HG03571 (cell line): ENCODE results near the gene RPS25.
A peak's percentile ranks its signal among the peaks of the same experiment; 100 is the strongest.
"Not testable (repeated sequence)": the region's sequence is repeated elsewhere in the genome, so short reads cannot be mapped to it uniquely, and the experiment has no call there.

Experiments used
- ATAC-seq: cut with Tn5 transposase; IDR thresholded peaks from one replicate; pipeline ENCODE4 v1.9.1; 2021; ENCODE audit not compliant: unreplicated experiment

The RPS25 gene

DNA sequence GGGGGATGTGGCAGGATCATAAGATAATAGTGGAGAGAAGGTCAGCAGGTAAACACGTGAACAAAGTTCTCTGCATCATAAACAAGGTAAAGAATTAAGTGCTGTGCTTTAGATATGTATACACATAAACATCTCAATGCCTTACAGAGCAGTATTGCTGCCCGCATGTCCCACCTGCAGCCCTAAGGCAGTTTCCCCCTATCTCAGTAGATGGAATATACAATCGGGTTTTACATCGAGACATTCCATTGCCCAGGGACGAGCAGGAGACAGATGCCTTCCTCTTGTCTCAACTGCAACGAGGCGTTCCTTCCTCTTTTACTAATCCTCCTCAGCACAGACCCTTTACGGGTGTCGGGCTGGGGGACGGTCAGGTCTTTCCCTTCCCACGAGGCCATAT is 21.3 kb upstream of the RPS25 start:
- not testable (repeated sequence) for ATAC-seq

DNA sequence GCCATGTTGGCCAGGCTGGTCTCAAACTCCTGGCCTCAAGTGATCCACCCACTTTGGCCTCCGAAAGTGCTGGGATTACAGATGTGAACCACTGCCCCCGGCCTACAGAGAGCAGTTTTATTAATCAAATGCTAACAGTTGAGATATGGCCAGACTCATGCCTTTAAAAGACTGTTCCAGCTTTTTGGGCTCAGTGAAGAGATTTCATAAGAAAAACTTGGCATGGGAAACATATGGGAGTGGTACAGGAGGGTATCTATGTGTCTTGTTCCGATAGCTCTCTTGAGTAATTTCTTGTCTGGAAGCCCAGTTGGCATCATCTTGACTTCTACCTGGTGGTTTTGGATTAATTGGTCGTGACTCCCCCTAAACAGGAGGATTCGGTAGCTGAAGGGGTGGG is 20.7 kb upstream of the RPS25 start:
- no peak for ATAC-seq

DNA sequence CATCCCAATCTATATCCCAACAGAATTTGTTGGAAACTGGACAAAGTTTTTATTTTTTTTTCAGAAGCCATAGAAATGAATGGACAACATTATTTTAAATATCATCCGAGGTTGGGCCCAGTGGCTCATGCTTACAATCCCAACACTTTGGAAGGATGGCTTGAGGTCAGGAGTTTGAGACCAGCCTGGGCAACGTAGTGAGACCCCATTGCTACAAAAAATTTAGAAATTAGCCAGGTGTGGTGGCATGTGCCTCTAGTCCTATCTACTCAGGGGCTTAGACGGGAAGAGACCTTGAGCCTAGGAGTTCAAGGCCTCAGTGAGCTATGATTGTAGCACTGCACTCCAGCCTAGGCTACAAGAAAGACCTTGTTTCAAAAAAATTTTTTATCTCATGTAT is 16.7 kb upstream of the RPS25 start:
- no peak for ATAC-seq

DNA sequence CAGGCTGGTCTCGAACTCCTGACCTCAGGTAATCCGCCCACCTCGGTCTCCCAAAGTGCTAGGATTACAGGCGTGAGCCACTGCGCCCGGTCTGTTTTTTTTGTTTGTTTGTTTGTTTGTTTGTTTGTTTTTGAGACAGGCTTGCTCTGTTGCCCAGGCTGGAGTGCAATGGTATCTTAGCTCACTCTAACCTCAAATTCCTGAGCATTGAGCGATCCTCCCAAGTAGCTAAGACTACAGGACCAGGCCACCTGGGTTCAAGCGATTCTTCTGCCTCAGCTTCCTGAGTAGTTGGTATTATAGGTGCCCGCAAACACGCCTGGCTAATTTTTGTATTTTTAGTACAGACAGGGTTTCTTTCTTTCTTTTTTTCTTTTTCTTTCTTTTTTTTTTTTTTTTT is 15.3 kb upstream of the RPS25 start:
- ATAC-seq = not testable (repeated sequence)

DNA sequence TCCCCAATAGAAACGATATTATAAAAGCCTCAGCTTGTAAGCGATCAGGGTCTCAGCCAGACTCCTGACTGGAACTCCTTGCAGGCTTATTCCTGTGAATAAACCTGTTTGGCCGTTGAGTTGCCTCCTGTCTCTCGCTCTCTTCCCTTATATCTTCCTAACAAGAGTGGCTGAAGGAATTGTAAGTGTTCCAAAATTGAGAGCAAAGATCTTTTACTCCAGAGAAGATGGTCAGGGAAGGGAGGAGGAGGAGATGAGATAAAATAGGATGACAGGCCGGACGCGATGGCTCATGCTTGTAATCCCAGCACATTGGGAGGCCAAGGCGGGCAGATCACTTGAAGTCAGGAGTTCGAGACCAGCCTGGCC is 13.8 kb upstream of the RPS25 start:
- no peak for ATAC-seq

DNA sequence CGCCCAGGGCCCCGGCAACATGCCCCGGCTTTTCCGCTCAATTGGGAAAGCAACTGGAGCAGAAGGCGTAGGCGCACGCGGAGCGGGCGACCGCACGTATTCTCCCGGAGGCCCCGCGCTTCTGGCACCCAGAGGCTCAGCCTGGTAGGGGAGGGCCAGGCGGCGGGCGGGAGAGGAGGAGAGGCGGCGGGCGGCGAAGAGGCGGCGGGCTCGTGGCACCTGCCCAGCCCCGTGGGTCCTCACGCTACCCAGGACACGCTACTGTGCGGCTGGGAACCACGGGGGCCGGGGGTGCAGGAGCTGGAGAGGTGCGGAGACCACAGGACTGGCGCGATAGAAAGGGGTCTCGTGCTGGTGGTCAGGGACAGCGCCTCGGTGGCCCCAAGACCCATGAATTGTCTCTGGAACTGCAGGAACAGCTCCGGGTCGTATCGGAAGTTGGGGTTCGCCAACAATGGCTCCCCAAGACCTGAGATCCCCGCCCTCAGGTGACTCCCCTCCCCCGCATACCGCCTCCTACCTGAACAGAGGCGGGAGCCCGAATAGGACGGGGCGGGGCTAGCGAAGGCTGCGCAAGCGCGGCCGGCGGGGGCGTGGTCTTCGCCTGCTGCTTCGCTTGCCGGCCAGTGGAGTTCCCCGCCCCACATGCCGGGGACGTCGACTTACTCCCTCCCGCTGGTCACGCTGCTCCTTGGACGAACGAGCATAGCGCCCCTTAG is 12.3 kb upstream of the RPS25 start, which contains the start of gene SLC37A4:
SLC37A4 (minus strand) TSS at position 549 of the 719 bp plus-strand sequence.
- peak; percentile 85 for ATAC-seq

DNA sequence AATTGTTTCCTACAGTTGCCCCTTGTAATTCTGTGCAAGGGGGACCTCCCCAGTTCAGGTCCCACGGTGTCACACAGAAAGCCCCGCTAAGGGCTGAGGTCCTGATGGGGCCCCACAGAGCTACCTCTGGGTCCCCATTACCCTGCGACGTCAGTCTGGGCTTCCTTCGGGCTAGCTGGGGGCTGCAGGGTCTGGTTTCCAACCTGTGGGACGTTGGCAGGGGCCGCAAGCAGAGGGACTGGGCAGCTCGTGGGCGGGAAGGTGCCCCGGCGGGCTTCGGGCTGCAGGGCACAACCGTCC is 11.8 kb upstream of the RPS25 start:
- no peak for ATAC-seq

DNA sequence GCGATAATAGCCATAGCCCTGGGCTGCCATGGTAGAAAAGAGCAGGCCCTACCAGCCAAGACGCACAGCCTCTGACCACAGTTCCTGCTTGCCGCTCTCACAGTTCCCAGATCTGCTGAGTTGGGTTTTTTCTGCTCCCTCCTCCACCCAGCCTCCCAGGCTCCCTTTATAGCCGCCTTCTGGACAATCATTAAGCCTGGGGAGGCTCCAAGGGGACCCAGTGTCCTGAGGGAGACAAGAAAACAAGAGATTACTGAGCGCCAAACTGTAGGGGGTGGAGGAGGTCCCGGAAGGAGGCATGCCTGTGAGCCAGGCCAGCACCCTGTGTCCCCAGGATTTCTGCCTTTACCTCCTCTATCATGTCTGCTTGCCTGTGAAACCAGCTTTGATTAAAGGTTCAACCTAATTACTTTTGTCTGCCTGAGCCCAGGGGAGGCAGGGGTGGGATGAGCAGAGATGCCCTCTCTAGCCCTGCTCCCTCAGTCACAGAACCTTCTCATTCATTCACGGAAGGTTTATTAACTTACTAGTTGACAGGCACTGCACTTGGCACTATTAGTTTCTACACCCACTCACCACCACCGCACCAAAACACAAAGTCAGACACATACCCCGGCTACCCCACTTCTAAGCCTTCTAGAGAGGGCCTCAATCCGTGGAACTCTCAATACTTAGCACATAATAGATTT is 11.3 kb upstream of the RPS25 start:
- no peak for ATAC-seq

DNA sequence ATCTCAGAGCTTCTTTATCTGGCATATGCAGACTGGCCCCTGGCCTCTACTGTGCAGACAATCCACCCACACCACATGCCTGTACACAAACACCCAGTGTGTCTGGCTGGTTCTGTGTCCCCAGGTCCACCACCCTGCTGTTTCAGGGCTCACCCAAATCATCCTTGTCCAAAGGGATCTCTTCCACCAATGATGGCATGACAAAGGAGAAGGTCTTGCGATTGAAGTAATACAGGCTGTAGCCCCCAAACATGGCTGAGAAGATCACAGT is 10.9 kb upstream of the RPS25 start:
- no peak for ATAC-seq

DNA sequence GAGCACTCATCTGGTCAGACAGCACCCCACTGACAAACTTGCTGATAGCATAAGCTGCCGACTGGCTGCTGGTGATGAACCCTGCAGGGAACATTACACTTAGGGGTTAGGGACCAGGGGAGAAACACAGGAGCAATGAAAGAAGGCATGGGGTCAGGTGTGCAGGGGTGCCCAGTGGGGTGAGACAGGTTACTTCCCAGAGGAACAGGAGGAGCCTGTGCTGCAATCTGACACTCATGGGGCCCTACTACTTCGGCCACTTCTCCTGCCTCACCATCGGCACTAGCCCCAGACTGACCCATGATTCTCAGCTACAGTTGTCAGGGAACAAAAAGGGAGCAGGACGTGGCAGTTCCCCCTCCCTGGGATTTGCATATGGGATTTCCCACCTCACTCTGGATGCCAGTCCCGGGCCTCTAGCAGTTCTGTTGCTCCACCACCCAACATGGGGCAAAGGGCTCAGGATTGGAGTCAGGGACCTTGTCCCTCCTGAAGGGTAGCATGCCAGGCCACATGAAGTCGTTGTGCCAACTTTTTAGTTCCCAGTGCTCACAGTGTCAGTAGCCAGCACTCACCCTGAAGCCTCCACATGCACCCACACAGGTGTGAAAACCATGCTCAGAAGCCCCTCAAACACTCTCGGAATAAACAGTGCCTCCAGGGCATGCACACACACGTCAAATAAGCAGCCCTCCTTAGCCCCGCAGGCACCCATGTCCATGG is 10.4 kb upstream of the RPS25 start:
- no peak for ATAC-seq

DNA sequence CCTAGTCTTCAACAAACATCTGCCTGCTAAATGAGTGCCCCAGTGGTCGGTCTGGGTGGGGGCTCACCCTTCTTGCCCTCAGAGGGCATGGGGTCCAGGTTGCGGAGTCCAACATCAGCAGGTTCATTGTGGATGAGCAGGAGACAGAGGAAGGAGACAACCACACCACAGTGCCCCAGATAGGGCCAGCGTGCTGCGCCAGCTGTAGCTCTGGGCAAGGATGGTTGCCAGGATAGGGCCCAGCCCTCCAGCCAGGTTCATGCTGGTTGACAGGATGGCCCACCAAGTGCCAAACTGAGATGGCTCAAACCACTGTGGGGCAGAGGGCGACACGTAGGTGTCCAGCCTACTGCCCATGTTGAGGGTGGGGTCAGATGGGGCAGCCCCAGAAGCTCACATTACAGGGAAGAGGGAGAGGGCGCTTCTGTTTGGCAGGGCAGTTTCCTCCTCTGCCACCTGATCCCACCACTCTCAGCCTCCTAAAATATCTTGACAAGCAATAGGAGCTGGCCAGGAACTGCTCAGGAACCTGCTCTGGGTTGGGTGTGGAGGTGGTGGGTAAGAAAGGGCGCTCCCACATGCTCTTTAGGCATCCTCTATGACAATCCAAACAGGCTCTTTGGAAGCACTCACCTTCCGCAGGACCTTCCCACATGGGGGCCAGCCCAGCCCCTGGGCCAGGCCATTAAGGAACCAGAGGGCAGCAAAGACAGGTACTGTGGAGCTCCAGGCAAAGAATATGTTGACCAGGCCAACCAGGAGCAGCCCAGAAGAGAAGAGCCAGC is 9.6 kb upstream of the RPS25 start:
- no peak for ATAC-seq

DNA sequence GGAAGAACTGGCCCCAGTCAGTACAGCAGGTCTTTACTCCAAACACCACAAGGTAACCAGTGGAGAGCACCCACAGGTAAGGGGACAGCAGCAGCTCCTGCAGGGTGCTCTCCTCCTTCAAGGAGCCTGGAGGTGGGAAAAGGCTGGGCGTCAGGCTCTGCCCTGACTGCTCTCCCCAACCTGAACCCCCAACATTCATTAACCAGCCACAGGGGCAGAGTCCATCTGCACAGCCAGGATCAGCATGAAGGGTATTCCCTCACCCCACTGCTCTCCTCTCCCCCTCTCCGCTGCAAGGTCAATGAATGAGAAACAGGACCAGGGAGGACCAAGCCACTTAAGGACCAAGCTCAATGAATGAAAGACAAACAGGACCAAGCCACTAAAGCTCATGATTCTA is 8.8 kb upstream of the RPS25 start:
- ATAC-seq = no peak

DNA sequence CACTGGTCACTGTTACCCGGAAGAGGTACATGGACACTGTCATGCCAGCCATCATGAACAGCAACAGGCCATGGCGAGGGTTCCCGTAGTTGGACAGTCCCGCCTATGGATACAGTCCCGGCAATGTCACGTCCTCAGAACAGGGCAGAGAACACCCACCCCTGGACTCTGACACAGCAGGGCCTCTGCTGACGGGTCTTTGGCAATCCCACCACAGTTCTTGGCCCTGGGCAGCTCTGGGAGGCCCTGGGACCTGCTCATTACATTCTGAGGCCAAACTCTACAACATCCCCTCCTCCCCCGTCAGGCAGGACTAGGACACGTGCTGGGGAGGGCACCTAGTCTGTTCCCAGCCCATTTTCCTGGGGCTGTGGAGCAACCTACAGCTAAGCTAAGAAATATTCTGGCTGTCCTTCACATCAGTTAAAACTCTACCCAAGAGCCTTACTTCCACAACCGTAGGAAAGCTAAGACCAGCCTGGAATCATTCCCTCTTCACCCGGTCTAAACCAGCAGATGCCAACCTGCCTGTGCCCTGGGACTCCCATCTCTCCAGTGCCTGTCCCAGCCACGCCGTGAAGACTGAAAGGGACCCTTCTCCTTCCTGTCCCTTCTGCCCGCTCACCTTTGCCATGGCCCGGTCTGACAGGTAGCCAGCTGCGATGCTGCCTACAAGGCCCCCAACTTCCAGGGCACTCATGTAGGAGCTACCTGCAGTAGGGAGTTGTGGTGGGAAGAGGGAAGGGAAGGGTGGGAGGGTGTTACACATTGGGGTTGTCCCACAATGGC is 8.0 kb upstream of the RPS25 start:
- ATAC-seq = no peak

DNA sequence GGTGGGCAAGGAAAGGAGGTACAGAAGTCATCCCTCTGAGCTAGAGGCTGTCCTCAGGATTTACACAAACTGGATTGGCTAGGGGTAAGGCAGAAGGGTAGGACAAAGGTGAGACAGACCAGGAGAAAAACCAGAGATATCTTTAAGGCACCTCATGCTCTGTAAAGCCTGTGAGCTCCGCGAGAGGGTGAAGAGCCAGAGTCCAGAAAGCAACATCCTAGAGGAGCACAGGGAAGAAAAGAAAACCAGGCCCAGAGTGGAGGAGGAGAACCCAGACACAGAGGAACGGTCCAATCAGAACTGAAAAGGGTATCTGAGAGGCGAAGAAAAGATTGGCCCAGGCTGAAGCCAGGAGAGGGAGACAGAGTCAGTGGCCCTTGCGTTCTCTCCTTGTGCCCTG is 7.4 kb upstream of the RPS25 start:
- no peak for ATAC-seq

DNA sequence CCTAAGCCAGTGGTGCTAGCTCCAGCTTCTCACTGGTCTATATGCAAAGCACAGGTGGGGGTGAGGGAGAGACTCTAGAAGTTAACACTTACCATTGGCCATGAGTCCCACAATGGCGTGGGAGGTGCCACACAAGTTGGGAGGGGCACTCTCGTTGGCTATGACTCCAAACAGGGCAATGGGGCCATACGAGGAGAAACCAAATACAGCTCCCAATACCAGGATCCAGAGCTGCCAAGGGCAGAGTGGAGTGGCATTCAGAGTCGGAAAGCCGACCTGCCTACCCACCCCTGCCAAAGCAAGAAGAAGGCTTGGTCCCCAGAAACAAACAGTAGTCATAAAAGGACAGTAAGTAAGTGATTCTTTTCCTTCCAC is 6.9 kb upstream of the RPS25 start:
- ATAC-seq = no peak

DNA sequence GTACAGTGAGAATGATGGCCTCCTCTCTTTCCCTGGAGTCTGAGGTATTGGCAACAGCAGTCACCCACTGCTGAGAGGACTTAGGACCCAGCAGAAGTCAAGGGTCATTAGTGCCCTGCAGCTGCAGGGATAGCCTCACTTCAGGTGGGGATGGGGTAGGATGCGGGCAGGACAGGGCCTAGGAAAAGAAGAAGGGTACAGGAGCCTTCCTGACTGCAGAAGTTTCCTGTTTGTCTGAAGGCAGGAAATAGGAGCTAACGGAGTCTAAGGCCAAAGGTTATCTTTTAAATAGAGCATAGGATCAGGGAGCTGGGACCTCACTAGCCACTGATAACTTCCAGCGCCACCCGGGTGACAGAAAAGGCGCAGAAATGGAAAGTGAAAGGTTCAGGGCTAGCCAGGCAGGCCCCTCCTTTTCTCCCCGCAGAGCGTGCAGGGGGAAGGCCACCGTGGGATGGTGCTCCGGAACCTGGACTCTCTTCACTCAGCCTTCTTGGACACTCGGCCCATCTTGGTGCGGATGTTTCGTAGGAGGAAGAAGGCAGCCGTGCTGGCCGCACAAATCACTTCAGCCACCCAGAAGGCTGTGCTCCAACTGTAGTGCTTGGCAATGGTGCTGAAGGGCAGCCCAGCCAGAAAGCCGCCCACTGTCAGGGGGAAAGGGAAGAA is 6.4 kb upstream of the RPS25 start:
- ATAC-seq = no peak

DNA sequence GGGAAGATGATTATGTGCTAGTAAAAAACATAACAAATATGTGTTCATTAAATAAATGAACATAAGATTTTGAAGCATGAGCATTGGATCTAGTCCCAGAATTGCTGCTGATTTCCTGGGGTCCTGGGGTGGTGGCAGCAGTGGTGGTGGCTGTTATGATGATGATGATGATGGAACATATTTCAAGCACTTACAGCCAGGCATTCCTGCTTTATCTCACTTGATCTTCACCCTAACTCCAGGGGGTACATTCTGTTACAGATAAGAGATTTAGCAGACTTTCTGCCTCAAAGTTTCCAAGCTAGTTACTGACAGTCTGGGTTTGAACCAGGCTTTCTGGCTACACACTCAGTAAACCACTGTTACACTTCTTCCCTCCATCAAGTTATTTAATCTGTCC is 5.6 kb upstream of the RPS25 start:
- ATAC-seq = no peak

DNA sequence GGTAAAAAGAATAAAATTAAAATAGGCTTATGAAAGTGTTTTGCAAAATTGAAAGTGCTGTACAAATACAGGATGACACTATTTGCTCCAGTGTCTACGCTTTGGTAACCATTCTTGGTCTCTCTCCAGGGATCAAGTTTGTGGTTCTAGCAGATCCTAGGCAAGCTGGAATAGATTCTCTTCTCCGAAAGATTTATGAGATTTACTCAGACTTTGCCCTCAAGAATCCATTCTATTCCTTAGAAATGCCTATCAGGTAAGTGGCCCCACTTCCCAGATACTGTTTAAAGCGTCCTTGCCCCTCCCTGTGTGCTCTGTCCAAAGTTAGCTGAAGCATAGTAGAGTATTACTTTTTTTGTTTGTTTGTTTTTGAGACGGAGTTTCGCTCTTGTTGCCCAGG is 3.5 kb upstream of the RPS25 start:
- no peak for ATAC-seq

DNA sequence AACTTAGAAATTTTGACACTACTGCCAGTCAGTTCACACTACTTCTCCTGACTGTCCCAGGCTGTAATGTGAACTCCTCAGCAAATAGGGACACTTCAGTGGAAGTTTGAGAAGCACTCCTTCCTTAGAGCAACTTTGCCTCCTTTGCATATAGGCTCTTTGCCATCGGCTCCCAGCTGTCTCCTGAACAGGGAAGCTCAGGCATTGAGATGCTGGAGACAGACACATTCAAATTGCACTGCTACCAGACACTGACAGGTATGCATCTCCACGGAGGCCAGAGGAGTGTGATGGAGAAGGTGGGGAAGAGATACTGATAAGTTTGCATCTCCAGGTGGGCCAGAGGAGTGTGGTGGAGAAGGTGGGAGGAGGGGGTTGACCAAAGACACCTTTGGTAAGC is 1.9 kb upstream of the RPS25 start:
- no peak for ATAC-seq

DNA sequence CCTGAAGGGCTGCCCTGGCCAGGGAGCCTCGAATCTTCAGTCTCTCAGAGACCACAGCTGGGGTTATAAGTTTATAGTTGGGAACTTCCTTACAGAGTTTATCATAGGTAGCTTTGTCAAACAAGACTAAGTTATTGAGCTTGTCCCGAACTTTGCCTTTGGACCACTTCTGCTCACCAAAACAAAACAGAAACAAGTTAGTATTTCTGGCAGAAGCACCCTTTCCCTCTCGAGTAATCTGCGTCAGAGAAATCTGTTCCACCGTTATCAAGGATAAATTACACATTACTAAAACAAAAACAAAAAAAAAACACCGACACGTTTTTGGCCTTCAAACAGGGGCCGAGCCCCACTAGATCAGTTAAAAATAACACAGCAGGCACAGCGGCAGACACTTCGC is 766 bp downstream of the RPS25 start:
- not testable (repeated sequence) for ATAC-seq
